Ramos (cell line): Measurements from ENCODE around the gene MBIP.

ENCODE experiments used
- in situ Hi-C: fragments of 300-500 bp; cut with MboI; formaldehyde crosslinking; loops from one replicate; pipeline ENCODE4 v1.14.3; 2022; ENCODE audit warnings: low sequenced_read_pairs; ENCODE audit not compliant: unreplicated experiment

MBIP gene

GRCh38 chr14:36315159-36315853 lies 5.1 kb downstream of the MBIP start:
- in situ Hi-C loops: no loop called here

GRCh38 chr14:36313898-36314297 lies 6.5 kb downstream of the MBIP start:
- in situ Hi-C loops: no loop called here

- in situ Hi-C loops: no loop called here
Measured at GRCh38 chr14:36313206-36313605, 7.2 kb downstream of the MBIP start.

- in situ Hi-C loops: no loop called here
Measured at GRCh38 chr14:36306836-36307235, 13.6 kb downstream of the MBIP start.

DNA sequence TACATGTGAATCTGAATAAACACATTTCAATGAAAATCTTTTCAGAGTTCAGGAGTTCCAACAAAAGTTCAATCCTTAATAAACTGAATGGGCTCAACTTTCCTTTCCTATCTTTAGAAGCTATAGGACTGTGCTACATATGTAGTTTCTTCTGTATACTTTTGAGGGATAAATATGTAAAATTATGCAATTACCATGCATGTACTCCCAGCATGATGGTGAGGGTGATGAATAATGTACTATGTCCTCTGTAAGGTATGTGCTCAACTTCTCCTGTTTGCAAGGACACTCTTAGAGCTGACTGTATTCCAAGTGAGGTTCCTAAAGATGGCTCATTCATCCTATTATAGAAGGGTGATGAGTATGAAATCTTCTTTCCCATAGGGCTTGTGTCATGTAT lies 15.5 kb downstream of the MBIP start:
- in situ Hi-C loops: no loop called here

GRCh38 chr14:36303960-36304359 lies 16.5 kb downstream of the MBIP start:
- in situ Hi-C loops: no loop called here

- in situ Hi-C loops: no loop called here
Measured at GRCh38 chr14:36302823-36303222, 17.6 kb downstream of the MBIP start.

GRCh38 chr14:36301159-36301558 lies 19.3 kb downstream of the MBIP start:
- in situ Hi-C loops: no loop called here

GRCh38 chr14:36300337-36300736 lies 20.1 kb downstream of the MBIP start:
- in situ Hi-C loops: no loop called here

DNA sequence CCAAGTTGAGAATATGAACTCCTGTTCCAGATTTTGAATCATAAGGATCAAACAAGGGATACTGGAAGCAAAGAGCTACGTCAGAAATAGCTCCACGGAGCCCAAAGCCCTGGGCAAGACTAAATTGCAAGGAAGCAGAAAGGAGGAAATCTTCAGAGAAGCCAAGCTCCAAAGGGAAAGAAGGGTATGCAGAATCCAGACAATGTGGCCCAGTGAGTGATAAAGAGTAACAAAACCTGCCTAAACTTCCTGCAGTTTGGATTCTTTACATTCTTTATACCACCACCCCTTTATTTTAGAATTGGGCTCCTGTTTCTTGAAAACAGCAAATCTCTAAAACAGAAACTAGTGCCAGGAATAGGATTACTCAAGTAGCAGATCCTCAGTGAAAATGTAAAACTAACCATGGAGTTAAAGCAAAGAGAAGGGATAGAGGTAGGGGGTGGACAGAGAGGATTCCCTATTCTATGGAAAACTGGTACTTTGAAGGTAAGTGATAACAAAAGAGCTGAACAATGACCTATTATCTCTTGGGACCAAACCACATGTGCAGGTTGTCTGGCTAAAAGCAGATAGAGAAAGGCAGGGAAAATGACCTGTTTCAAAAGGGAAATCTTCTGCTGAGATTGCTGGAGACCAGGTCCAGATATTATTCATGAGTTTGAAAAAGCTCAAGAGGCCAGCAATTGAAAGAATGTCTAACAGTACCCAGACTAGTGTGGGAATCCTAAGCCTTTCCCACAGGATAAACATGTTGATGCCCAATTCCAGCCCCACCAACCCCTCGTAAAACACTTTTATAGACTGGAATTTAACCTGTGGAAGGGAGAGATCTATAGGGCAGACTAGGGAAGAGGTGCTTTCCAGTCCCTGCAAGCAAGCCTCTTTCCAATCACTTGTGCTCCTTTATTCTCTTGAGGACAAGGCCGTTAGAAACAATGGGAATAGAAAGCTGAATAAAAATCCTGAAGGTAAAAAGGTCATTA lies 24.5 kb downstream of the MBIP start:
- in situ Hi-C loops: no loop called here

DNA sequence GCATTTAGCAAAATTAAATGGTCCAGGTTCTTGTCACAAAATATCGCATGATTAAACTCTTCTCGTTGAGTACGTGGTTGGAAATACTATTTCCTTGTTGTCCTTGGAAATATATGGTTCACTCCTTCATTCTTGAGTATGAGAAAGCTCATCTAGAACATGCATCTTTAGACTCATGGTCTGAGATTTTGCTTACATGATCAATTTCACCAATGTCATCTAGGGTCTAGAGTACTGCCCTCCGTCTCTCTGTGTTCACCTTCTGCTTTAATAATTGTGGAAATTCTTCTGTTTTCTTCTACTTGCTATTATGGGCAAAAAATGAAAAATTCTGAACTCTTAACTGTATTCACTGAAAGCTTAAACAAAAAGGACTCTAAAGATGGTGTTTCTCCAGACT lies 25.9 kb downstream of the MBIP start:
- in situ Hi-C loops: no loop called here

GRCh38 chr14:36293824-36294223 lies 26.6 kb downstream of the MBIP start:
- in situ Hi-C loops: no loop called here

GRCh38 chr14:36289954-36290353 lies 30.5 kb downstream of the MBIP start:
- in situ Hi-C loops: no loop called here

- in situ Hi-C loops: no loop called here
Measured at GRCh38 chr14:36288496-36288895, 31.9 kb downstream of the MBIP start.

GRCh38 chr14:36284971-36285595 lies 35.4 kb downstream of the MBIP start:
- in situ Hi-C loops: no loop called here

- in situ Hi-C loops: no loop called here
Measured at GRCh38 chr14:36281309-36281708, 39.1 kb downstream of the MBIP start.

- in situ Hi-C loops: no loop called here
Measured at GRCh38 chr14:36279306-36280190, 40.9 kb downstream of the MBIP start.

DNA sequence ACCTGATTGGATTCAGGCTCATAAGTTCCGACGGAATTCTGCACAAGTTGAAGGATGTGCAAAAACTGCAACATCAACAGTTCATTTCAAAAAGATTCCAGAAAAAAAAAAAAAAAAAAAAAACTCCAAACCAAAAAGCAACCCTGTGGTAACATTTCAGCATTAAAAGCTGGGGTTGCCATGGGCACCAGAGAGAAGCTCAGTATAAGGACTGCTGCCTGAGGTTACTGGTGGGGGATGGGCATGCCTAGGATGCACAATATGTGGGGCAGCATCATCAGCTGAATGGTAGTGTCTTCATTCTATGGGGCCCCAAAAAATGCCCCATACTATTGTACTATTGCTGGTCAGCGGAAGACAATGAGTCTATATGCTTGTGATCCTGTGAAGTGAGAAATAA lies 44.7 kb downstream of the MBIP start:
- in situ Hi-C loops: no loop called here

DNA sequence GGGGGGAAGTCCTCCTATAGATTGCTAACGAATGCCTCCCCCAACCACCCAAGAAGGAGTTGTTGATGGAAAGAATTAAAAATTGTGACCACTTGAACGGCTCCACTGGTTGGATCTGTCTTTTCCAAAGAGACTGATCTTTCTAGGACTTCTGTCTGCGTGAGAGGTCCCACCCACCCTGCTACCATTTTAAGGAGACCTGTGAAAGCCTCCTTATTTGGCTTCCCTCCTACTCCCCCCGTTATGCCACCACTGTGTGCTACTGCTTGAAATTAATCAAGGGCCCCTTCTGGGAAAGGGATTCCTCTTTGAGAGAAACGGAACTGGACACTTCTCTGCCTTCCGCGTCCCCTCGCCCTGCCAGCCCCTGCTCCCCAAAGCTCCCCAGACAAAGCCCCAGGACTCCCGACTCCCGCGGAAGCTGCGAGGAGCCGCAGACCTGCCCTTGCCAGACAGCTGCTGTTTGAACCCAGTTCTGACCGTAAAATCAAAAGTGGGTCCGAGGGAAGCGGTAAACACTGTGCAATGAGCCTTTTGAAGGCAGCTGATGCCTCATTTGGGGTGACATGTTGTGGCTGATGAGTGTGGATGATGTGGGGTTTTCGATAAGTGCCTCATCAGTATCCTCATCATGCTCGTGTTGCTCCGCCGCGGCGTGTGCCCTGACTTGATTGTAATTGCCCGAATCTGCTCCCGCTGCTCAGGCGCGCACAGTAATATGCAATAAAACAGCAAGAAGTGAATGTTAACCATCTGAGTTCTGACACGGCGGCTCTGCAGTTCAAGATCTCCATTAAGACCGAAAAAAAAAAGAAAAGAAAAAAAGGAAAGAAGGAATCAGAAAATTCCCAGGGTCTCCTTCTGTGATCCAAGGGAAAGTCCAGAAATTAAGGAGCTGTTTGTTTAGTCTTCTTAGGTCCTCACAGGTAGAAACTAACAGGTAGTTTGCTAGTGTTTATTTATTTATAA lies 48.2 kb downstream of the MBIP start:
- in situ Hi-C loops: no loop called here
